C4-2B (cell line): ENCODE data around the gene LDHB.

Experiments used
- CTCF ChIP-seq: fragments of 450-650 bp; conservative IDR thresholded peaks from 2 replicates; pipeline ENCODE4 v1.5.1; 2017; ENCODE audit warnings: mild to moderate bottlenecking
- ZFX ChIP-seq: fragments of 450-650 bp; IDR thresholded peaks from 2 replicates; pipeline ENCODE4 v1.6.1; 2017

- TF ChIP-seq CTCF, result no peak
- TF ChIP-seq ZFX, result no peak
Measured at GRCh38 chr12:21615431-21615830, 42.2 kb downstream of the LDHB start.
